ENCODE data around the gene HOXB3.

The HOXB3 gene

DNA sequence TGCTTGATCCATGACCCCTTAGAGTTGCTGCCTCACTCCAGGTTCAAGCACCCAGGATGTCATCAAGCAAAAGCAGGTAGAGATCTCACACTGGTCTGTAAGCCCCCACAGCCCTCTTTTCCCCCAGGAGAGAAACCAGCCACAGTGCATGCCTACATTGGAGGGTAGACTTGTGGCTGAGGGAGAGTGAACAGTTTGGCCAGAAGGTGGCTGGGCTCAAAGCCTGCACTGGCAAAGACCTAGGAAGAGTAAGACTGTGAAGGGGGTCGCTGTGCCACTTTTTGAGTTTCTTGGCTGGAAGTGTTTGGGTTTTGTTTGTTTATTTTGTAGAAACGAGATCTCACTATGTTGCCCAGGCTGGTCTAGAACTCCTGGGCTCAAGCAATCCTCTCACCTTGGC, 87.7 kb downstream of the HOXB3 start:
- no peak for DNase-seq (ENCODE audit: extremely low spot score)
- CTCF ChIA-PET, result interaction anchor here (1.0 to 3.0 kb wide), 6 partner anchors 10 to 167 kb away, joined by 3 to 24 read pairs (median 4); no protein-coding TSS in a partner anchor
- POLR2A ChIA-PET, result no interaction called here
- TF ChIP-seq, protein P1, sequence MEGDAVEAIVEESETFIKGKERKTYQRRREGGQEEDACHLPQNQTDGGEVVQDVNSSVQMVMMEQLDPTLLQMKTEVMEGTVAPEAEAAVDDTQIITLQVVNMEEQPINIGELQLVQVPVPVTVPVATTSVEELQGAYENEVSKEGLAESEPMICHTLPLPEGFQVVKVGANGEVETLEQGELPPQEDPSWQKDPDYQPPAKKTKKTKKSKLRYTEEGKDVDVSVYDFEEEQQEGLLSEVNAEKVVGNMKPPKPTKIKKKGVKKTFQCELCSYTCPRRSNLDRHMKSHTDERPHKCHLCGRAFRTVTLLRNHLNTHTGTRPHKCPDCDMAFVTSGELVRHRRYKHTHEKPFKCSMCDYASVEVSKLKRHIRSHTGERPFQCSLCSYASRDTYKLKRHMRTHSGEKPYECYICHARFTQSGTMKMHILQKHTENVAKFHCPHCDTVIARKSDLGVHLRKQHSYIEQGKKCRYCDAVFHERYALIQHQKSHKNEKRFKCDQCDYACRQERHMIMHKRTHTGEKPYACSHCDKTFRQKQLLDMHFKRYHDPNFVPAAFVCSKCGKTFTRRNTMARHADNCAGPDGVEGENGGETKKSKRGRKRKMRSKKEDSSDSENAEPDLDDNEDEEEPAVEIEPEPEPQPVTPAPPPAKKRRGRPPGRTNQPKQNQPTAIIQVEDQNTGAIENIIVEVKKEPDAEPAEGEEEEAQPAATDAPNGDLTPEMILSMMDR (IDR thresholded peaks at IDR 0.05; ENCODE audit: control extremely low read depth, extremely low read depth, low read depth, missing control alignments), result no peak

DNA sequence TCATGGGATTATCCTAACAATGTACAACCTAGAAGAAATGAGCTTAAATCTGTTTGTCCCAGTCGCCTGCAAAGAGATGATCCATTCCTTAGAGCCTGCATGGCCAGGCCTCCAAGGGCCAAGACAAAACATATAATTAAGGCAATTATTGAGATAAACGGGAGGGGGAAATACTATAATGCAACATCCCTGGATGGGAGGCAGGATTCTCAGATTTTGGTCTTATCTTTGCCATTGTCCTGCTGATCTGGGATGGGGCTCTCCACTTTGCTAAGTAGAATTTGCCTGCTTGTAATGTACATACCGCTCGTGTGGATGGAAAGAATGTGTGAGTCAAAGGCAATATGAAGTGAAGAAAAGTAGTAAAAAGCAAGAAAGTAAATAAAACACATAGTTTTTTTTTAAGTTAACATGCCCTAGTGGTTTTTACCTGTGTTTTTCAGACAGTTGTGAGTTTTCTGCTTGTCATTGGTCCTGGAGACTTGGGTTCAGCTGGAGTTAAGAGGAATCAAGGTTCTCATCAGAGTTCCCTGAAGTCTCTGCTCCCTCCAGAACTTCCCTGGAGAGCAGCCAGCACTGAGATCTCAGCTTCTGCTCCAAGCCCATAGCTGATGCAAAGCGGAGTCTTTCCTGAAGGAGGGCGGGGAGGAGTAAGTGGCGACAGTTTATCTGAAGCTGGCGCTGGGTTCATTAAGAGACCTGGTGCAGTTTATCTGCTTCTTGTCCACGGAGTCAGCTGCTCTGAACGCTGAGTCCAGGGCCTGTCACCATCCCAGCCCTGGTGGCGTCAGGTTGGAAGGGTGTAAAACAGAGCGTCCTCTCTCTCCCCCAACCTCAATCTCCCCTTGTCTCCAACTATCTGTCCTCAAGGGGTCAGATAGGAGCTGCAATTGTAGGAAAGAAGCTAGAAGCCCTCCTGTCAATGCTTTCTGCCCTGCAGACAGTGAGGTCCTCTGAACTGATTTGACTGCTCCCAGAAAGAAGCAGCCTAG, 89.3 kb downstream of the HOXB3 start:
- TF ChIP-seq, protein P1 (IDR thresholded peaks at IDR 0.05; ENCODE audit: control extremely low read depth, extremely low read depth, low read depth, missing control alignments), result peak; percentile 22
- no peak for DNase-seq (ENCODE audit: extremely low spot score)
- ChIA-PET CTCF (interaction anchor here (1.0 to 3.0 kb wide), 7 partner anchors 8 to 165 kb away, joined by 3 to 11 read pairs (median 4); no protein-coding TSS in a partner anchor), POLR2A (interaction anchor here (0.5 kb wide), 1 partner anchor 1790 kb away, joined by 3 read pairs; no protein-coding TSS in a partner anchor)

DNA sequence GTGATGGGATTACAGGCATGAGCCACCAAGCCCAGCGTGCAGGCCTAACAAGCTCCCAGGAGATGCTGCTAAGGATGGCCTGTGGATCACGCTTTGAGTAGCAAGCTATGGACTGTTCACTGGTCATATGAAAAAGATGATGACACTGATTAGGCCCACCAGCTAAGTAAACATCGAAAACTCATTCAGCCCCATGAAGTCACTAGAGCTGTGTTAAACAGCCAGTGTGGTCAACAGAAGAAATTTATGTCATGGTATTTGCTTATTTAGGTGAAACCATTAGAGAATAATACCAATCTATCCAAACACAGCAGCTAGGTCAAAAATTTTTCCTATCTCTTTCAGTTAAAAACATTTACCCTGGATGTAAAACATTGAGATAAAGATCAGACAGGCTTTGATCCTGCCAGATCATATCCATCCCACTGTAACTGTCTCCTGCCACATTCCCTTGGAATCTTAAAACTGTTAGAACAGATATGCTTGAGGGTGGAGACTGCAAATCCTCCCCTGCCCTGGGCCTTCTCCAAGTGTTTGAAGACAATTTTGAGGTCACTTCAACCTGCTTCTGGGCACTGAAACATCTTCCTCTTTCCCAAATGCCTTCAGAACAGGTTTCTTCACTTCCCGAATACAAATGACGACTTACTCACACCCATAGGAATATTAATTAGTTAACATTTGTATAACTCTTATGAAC, 90.2 kb downstream of the HOXB3 start:
- DNase-seq (ENCODE audit: extremely low spot score), result no peak
- ChIA-PET POLR2A (interaction anchor here (0.6 kb wide), 1 partner anchor 71 kb away, joined by 3 read pairs; no protein-coding TSS in a partner anchor), CTCF (interaction anchor here (0.9 to 3.0 kb wide), 8 partner anchors 8 to 259 kb away, joined by 3 to 11 read pairs (median 4); partner anchors contain the start of gene HOXB5)
- TF ChIP-seq, protein P1 (IDR thresholded peaks at IDR 0.05; ENCODE audit: control extremely low read depth, extremely low read depth, low read depth, missing control alignments), result no peak

DNA sequence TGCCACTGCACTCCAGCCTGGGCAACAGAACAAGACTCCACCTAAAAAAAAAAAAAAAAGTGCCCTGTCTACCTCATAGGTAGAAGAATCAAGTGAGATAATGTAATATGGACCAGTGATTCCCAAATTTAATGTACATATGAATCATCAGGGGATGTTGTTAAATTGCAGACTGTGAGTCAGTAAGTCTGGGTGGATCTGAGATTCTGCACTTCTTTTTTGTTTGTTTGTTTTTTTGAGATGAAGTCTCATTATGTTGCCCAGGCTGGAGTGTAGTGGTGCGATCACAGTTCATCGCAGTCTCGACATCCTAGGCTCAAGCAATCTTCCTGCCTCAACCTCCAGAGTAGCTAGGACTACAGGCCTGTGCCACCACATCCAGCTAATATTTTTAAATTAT, 90.8 kb downstream of the HOXB3 start:
- TF ChIP-seq, protein P1 (IDR thresholded peaks at IDR 0.05; ENCODE audit: control extremely low read depth, extremely low read depth, low read depth, missing control alignments), result no peak
- no peak for DNase-seq (ENCODE audit: extremely low spot score)
- POLR2A ChIA-PET, result interaction anchor here (0.6 kb wide), 1 partner anchor 70 kb away, joined by 3 read pairs; no protein-coding TSS in a partner anchor
- CTCF ChIA-PET, result interaction anchor here (0.9 to 3.0 kb wide), 9 partner anchors 7 to 258 kb away, joined by 3 to 11 read pairs (median 4); partner anchors contain the start of gene HOXB5
